Colonic mucosa (tissue), 4 donors: ENCODE results near the gene MFRP. TPM values are rescaled to one million over a fixed set of nuclear protein-coding genes. Genes with fewer than 3 reads are reported as not detected.
"Not testable (repeated sequence)": the region's sequence is repeated elsewhere in the genome, so short reads cannot be mapped to it uniquely, and the experiment has no call there.

Experiments used
- DNase-seq: peaks from one replicate; pipeline ENCODE4 v3.0.0-alpha.2; 2020
- H3K27ac ChIP-seq: fragments of 200-600 bp; one replicate; pipeline ENCODE4 v1.8.0; 2021
- H3K27me3 ChIP-seq: fragments of 200-600 bp; one replicate; pipeline ENCODE4 v1.8.0; 2021
- H3K36me3 ChIP-seq: fragments of 200-600 bp; one replicate; pipeline ENCODE4 v1.8.0; 2021
- H3K4me1 ChIP-seq: fragments of 200-600 bp; one replicate; pipeline ENCODE4 v1.8.0; 2021; ENCODE audit warnings: mild to moderate bottlenecking
- H3K4me3 ChIP-seq: fragments of 200-600 bp; one replicate; pipeline ENCODE4 v1.8.0; 2021
- H3K9ac ChIP-seq, 2 donors: one replicate each; pipeline ENCODE4 v1.7.0; 2013; ENCODE audit warnings: control low read depth in 2 of 2, low read depth in 2 of 2, low read length in 2 of 2
- H3K9me3 ChIP-seq: fragments of 200-600 bp; one replicate; pipeline ENCODE4 v1.8.0; 2021
- CTCF ChIP-seq: fragments of 200-600 bp; IDR thresholded peaks from one replicate; pipeline ENCODE4 v1.8.0; 2022; ENCODE audit warnings: antibody characterized with exemption, mild to moderate bottlenecking
- intact Hi-C: fragments of 100-400 bp; cut with DNase I; formaldehyde crosslinking; loops from one replicate; pipeline ENCODE4 v1.14.1; 2022
- total RNA-seq, 2 donors: library from RNA; stranded (reverse); fragmentation: NEBNext Ultra II Directional in 1 of 2; extraction: Animal tissue kit (Norgen Biotek cat#: 25700) in 1 of 2; gene quantifications; one replicate each; pipeline ENCODE4 v1.2.1, GENCODE V29; 2021
- donor health status: healthy.
- donor health status: DM: no; HTN: no; CAD: no.
- donor health status: DM: no; HTN: no; CAD: no.

Gene MFRP
- not detected for total RNA-seq

DNA sequence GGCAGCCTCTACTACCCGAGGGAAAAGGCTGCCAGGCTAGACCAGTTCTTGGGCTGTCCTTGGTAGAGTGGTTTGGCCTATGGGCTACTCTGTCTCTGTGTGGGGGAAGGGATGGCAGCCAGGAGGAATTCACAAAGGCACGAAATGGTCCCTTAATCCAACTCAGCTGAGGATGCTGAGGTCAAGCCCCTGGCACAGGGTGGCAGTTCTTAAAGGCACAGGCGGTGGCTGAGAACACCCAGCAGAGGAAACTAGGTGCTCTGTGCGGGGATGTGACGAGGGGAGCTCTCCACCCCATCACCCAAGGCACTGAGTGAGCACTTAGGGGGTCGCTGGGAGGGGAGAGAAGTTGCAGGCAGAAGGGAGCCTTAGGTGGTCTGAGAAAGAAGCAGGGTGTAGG lies at the start of gene MFRP:
Gene MFRP, minus strand, starts transcription at position 101 of the 400 bp plus-strand sequence. CDS start 192 bp downstream, outside the sequence.
- no peak for TF ChIP-seq CTCF
- Histone ChIP-seq H3K36me3 (no peaks in the 10 kb centered on the region), H3K27me3 (no peaks in the 10 kb centered on the region), H3K4me3 (no peak within 1 kb of the TSS), H3K27ac (no peak within 1 kb of the TSS), H3K9me3 (no peaks in the 10 kb centered on the region), H3K4me1 (no peaks in the 10 kb centered on the region), H3K9ac (no peak within 1 kb of the TSS)
- no peak for DNase-seq
- intact Hi-C loops = no loop called here

GRCh38 chr11:119391275-119391674 lies 44.8 kb upstream of the MFRP start:
- intact Hi-C loops = no loop called here
- H3K27me3 ChIP-seq = no peaks in the 10 kb centered on the region
- no peaks in the 10 kb centered on the region for H3K9me3 ChIP-seq
- H3K9ac ChIP-seq = no peak overlapping the region
- no peak overlapping the region for H3K4me3 ChIP-seq
- TF ChIP-seq CTCF = no peak
- H3K27ac ChIP-seq = no peak overlapping the region
- no peaks in the 10 kb centered on the region for H3K36me3 ChIP-seq
- H3K4me1 ChIP-seq = no peaks in the 10 kb centered on the region
- DNase-seq = no peak

DNA sequence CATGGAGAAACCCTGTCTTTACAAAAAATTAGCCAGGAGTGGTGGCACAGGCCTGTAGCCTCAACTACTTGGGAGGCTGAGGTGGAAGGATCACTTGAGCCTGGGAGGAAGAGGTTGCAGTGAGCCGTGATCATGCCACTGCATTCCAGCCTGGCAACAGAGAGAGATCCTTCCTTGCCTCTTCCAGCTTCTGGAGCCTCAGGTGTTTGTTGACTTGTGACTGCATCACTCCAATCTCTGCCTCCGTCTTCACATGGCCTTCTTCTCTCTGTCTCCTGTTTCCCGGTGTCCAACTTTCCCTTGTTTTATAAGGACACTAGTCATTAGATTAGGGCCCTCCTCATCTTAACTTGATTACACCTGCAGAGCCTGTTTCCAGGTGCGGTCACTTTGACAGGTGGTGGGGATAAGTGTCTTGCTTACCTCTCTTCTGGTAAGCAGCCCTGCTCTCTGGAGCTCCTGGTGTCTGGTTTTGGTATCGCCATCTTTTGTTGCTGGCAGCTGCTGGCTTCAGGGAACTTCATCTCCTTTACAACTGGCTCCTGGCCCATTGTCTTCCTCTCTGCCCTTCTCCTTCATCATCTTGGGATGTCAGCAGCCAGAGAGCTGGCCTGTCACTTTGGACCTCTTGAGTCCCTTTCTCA lies 43.2 kb upstream of the MFRP start:
- no peak overlapping the region for H3K4me3 ChIP-seq
- H3K27me3 ChIP-seq = no peaks in the 10 kb centered on the region
- DNase-seq = no peak
- H3K36me3 ChIP-seq = no peaks in the 10 kb centered on the region
- intact Hi-C loops = no loop called here
- H3K27ac ChIP-seq = no peak overlapping the region
- H3K4me1 ChIP-seq = no peaks in the 10 kb centered on the region
- no peaks in the 10 kb centered on the region for H3K9me3 ChIP-seq
- TF ChIP-seq CTCF = no peak
- no peak overlapping the region for H3K9ac ChIP-seq

- H3K4me1 ChIP-seq = no peaks in the 10 kb centered on the region
- intact Hi-C loops = no loop called here
- no peak for DNase-seq
- TF ChIP-seq CTCF = no peak
- no peak overlapping the region for H3K27ac ChIP-seq
- no peaks in the 10 kb centered on the region for H3K9me3 ChIP-seq
- H3K36me3 ChIP-seq = no peaks in the 10 kb centered on the region
- H3K4me3 ChIP-seq = no peak overlapping the region
- H3K27me3 ChIP-seq = no peaks in the 10 kb centered on the region
- no peak overlapping the region for H3K9ac ChIP-seq
Measured at GRCh38 chr11:119388103-119388502, 41.6 kb upstream of the MFRP start.

GRCh38 chr11:119384332-119384731 lies 37.8 kb upstream of the MFRP start:
- Histone ChIP-seq H3K4me3 (no peak overlapping the region), H3K27me3 (no peaks in the 10 kb centered on the region), H3K9me3 (no peaks in the 10 kb centered on the region), H3K36me3 (no peaks in the 10 kb centered on the region), H3K4me1 (no peaks in the 10 kb centered on the region), H3K9ac (no peak overlapping the region), H3K27ac (no peak overlapping the region)
- intact Hi-C loops = no loop called here
- no peak for DNase-seq
- no peak for TF ChIP-seq CTCF

GRCh38 chr11:119382513-119382912 lies 36.0 kb upstream of the MFRP start:
- H3K27me3 ChIP-seq, intact Hi-C loops, H3K4me1 ChIP-seq, H3K9ac ChIP-seq, H3K9me3 ChIP-seq, DNase-seq, H3K27ac ChIP-seq, H3K4me3 ChIP-seq, H3K36me3 ChIP-seq: not testable (repeated sequence)
